ENCODE measurements around the gene ATG14.

Gene ATG14

DNA sequence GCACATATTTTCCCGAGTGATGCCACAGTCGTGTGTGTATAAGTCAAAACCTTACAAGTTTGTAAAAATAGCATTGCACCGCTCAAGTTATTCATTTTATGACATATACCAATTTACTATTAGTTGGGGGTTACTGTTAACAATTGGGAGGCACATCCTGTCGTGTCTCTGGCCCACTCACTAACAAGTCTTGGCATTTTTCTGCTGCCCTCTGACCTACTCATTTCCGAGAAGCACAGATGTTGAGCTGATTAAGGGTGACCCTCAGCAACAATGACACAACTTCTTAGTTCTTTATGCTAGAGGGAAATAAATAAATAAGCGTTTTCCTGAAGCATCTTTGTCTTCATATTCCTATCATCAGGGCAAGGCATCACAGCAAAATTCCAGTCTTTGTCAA lies 6.8 kb upstream of the ATG14 start:
- TF ChIP-seq CTCF (conservative IDR thresholded peaks at IDR 0.05), result no peak
- no peak overlapping the region for H3K27ac ChIP-seq

- H3K27ac ChIP-seq, result no peak overlapping the region
- no peak for TF ChIP-seq CTCF (conservative IDR thresholded peaks at IDR 0.05)
Observed at GRCh38 chr14:55417955-55418354, 6.3 kb upstream of the ATG14 start.

DNA sequence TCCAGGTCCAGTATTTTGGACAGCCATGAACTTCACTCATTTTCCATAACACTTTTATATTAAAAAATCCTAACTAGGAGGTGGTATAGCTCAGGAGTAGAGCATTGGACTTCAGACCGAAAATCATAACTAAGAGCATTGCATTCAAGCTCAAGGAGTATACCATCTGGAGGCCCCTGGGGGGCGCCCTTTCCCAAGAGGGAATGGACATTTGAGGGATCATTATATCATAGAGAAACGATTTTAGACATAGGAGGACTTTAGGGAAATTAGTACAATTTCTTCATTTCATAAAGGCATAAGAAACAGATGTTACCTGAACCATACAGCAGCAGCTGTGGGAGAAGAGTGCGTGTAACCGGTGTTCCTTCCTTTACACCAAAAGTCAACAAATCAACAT lies 5.2 kb upstream of the ATG14 start:
- H3K27ac ChIP-seq, result no peak overlapping the region
- TF ChIP-seq CTCF (conservative IDR thresholded peaks at IDR 0.05), result peak; percentile 49

DNA sequence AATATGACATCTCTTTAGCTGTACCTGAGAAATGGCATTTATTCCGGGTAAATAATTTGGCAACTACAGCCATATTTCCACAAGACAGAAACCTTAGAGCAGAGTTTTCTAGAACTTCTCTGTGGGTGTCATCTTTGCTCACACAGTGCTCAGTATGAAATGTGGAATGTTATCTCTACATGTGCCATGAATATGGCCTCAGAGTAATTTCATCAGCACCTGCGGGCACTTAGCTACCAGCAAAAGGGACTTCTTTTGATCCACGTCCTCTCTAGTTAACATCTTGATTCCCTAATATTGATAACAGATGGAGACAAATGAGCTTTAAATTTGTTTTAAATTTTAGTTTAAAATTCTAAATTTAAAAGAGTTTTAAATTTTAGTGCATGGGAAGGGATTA lies 2.9 kb upstream of the ATG14 start:
- H3K27ac ChIP-seq, result no peak overlapping the region
- TF ChIP-seq CTCF (conservative IDR thresholded peaks at IDR 0.05), result no peak

DNA sequence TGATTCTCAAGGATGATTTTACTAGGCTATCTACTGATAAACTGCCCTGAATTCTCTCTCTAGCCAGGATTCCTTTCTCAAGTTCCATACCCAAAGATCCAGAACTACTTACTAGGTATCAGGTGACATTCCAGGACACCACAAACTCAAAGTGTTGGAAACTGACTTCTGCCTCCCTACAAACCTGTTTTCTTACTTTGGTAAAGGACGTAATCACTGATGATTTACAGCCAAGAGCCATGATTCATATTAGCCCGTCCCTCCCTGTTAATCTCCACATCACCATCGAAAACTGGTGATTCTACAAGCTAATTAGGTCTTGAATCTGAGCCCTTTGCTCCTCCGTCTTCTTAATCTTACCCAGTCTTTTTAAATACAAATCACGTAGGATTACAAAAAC lies 1.0 kb upstream of the ATG14 start:
- peak overlapping the region; percentile 83; the same call in 1 of the 2 replicates for H3K27ac ChIP-seq
- no peak for TF ChIP-seq CTCF (conservative IDR thresholded peaks at IDR 0.05)

- no peak for TF ChIP-seq CTCF (conservative IDR thresholded peaks at IDR 0.05)
- H3K27ac ChIP-seq, result peak overlapping the region; percentile 83; the same call in 1 of the 2 replicates
Observed at GRCh38 chr14:55410876-55411275, 754 bp downstream of the ATG14 start.

- no peak overlapping the region for H3K27ac ChIP-seq
- no peak for TF ChIP-seq CTCF (conservative IDR thresholded peaks at IDR 0.05)
Observed at GRCh38 chr14:55404173-55404854, 7.3 kb downstream of the ATG14 start.

Measured in VCaP (cell line).